Loucy (cell line): ENCODE data around the gene STMND1.

Experiments used
- H2AFZ ChIP-seq: fragments of 200-600 bp; sonication (generic); 2 replicates; pipeline ENCODE4 v1.6.0; 2016; ENCODE audit warnings: antibody characterized with exemption, mild to moderate bottlenecking, low read length, moderate library complexity
- H3F3A ChIP-seq: fragments of 200-600 bp; 2 replicates; pipeline ENCODE4 v1.6.0; 2016; ENCODE audit warnings: antibody characterized with exemption, low read depth, mild to moderate bottlenecking
- H3K27me3 ChIP-seq: fragments of 200-600 bp; sonication (generic); 2 replicates; pipeline ENCODE4 v1.6.1; 2014; ENCODE audit warnings: low read length, mild to moderate bottlenecking; ENCODE audit not compliant: insufficient read depth, poor library complexity, severe bottlenecking
- H3K36me3 ChIP-seq: fragments of 200-600 bp; sonication (generic); 2 replicates; pipeline ENCODE4 v1.6.1; 2016; ENCODE audit warnings: low read length; ENCODE audit not compliant: insufficient read depth
- H3K4me1 ChIP-seq: fragments of 200-600 bp; sonication (generic); 2 replicates; pipeline ENCODE4 v1.5.1; 2014; ENCODE audit warnings: low read length, mild to moderate bottlenecking; ENCODE audit not compliant: insufficient read depth, poor library complexity, severe bottlenecking
- H3K4me2 ChIP-seq: fragments of 200-600 bp; sonication (generic); 2 replicates; pipeline ENCODE4 v1.6.0; 2014; ENCODE audit warnings: antibody characterized with exemption, low read length, low read depth, mild to moderate bottlenecking; ENCODE audit not compliant: poor library complexity, severe bottlenecking
- H3K4me3 ChIP-seq: fragments of 200-600 bp; sonication (generic); 2 replicates; pipeline ENCODE4 v1.5.1; 2014; ENCODE audit warnings: low read length, mild to moderate bottlenecking, mixed read lengths; ENCODE audit not compliant: poor library complexity, severe bottlenecking
- H3K79me2 ChIP-seq: fragments of 200-600 bp; sonication (generic); 2 replicates; pipeline ENCODE4 v1.6.1; 2014; ENCODE audit warnings: low read length; ENCODE audit not compliant: insufficient read depth
- H3K9ac ChIP-seq: fragments of 200-600 bp; sonication (generic); 2 replicates; pipeline ENCODE4 v1.6.0; 2014; ENCODE audit warnings: mild to moderate bottlenecking, low read depth, low read length, moderate library complexity; ENCODE audit not compliant: poor library complexity, severe bottlenecking
- H3K9me2 ChIP-seq: fragments of 200-600 bp; sonication (generic); replicated peaks from 2 replicates; pipeline ENCODE4 v1.6.1; 2016; ENCODE audit warnings: low read depth, low read length, mixed read lengths
- H3K9me3 ChIP-seq: fragments of 200-600 bp; sonication (generic); 2 replicates; pipeline ENCODE4 v1.6.1; 2014; ENCODE audit warnings: mild to moderate bottlenecking, antibody characterized with exemption, low read length, low read depth; ENCODE audit not compliant: insufficient read depth
- H4K20me1 ChIP-seq: fragments of 200-600 bp; sonication (generic); 2 replicates; pipeline ENCODE4 v1.6.0; 2014; ENCODE audit warnings: antibody characterized with exemption, low read length, mild to moderate bottlenecking; ENCODE audit not compliant: insufficient read depth, poor library complexity, severe bottlenecking
- CTCF ChIP-seq: fragments of 200-600 bp; sonication (generic); conservative IDR thresholded peaks from 2 replicates; pipeline ENCODE4 v1.5.1; 2014; ENCODE audit warnings: mild to moderate bottlenecking, antibody characterized with exemption, low read length
- EZH2phosphoT487 ChIP-seq: fragments of 200-600 bp; IDR thresholded peaks from 2 replicates; pipeline ENCODE4 v1.6.1; 2018; ENCODE audit warnings: antibody characterized with exemption, mild to moderate bottlenecking, moderate library complexity, borderline replicate concordance

Gene STMND1

DNA sequence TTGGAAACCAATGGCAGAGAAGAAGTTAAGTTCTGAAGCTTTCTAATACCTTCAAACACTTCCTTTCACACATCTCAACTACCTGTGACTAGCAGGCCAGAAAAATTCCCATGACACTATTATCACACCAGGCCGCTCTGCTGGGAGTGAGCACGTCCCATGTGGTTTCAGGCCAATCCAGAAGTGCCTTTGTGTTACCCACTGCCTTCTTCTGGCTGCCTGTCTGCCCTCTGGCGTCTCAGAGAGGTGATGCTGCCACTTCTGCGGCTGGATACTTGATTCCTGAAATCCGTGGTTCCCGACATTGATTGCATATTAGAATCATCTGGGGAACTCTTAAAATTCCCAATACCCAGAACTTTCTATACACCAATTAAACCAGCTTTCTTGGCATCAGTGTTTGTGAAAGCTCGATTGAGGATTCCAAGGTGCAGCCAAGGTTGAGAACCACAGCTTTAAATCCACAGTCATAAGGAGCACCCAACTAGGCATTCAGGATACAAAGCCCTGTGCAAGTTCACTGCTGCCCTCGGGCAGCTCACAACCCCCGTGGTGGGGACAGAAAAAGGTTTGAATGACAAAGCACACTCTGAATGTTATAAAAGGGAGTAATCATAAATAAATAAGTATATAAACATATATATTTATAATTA, 65.6 kb downstream of the STMND1 start:
- H4K20me1 ChIP-seq, result no peaks in the 10 kb centered on the region
- no peaks in the 10 kb centered on the region for H3K36me3 ChIP-seq
- H3F3A ChIP-seq, result no peaks in the 10 kb centered on the region
- H3K4me1 ChIP-seq, result no peaks in the 10 kb centered on the region
- no peak overlapping the region for H3K4me2 ChIP-seq
- no peak overlapping the region for H3K9ac ChIP-seq
- H2AFZ ChIP-seq, result no peak overlapping the region
- no peaks in the 10 kb centered on the region for H3K9me3 ChIP-seq
- H3K9me2 ChIP-seq, result no peaks in the 10 kb centered on the region
- no peaks in the 10 kb centered on the region for H3K79me2 ChIP-seq
- H3K4me3 ChIP-seq, result no peak overlapping the region
- no peaks in the 10 kb centered on the region for H3K27me3 ChIP-seq
- TF ChIP-seq EZH2phosphoT487, result no peak

DNA sequence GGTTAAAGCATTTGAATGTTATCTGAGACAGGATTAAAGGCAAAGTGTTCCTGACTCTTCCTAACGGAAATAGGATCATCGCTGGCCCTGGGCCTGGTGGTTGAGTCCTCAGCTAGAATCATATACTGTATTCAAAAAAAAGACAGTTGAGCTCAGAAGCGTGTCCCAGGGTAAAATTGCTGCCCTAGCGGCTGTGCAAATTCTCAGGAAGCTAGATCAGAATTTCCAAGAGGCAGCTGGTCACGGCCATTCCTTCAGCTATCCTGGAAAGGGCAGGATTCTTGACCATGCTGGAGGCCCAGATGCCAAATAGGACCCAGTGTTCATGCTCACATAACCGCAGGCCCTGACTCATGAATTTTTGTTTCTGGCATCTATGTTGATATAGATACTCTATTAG, 67.4 kb downstream of the STMND1 start:
- H2AFZ ChIP-seq, result no peak overlapping the region

DNA sequence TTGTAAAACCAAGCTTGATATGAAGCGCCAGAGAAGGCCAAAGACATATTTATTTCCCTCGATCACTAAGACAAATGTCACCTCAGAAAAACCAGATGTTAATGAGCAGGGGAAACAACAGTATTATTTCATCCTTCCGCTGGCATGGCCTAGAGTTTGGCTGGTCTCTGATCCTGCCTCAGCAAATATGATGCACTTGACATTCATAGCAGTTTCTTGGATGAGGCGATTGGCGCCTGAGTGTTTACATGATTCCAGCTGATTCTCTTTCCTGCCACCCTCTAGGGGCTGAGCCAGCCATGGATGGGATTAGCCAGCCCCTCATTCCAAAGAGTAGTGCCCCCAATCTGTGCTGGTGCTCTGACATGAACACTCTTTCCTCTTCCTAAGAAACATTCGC, 67.9 kb downstream of the STMND1 start:
- H4K20me1 ChIP-seq, result no peaks in the 10 kb centered on the region
- no peaks in the 10 kb centered on the region for H3K27me3 ChIP-seq
- no peaks in the 10 kb centered on the region for H3K9me3 ChIP-seq
- H3K4me1 ChIP-seq, result no peaks in the 10 kb centered on the region
- no peak overlapping the region for H3K4me2 ChIP-seq
- H3F3A ChIP-seq, result no peaks in the 10 kb centered on the region
- H3K9me2 ChIP-seq, result no peaks in the 10 kb centered on the region
- H2AFZ ChIP-seq, result no peak overlapping the region
- no peaks in the 10 kb centered on the region for H3K36me3 ChIP-seq
- H3K9ac ChIP-seq, result no peak overlapping the region
- H3K4me3 ChIP-seq, result no peak overlapping the region
- TF ChIP-seq EZH2phosphoT487 (no peak), CTCF (no peak)
- H3K79me2 ChIP-seq, result no peaks in the 10 kb centered on the region

More for the DNA sequence above, 67.4 kb downstream of the STMND1 start:
- Histone ChIP-seq H3K9me2 (no peaks in the 10 kb centered on the region), H3K36me3 (no peaks in the 10 kb centered on the region), H3F3A (no peaks in the 10 kb centered on the region), H3K4me2 (no peak overlapping the region), H3K4me1 (no peaks in the 10 kb centered on the region), H3K9ac (no peak overlapping the region), H3K27me3 (no peaks in the 10 kb centered on the region), H3K9me3 (no peaks in the 10 kb centered on the region), H4K20me1 (no peaks in the 10 kb centered on the region), H3K4me3 (no peak overlapping the region), H3K79me2 (no peaks in the 10 kb centered on the region)
- TF ChIP-seq CTCF (no peak), EZH2phosphoT487 (no peak)
